ENCODE measurements around the gene MAP1S.

DNA sequence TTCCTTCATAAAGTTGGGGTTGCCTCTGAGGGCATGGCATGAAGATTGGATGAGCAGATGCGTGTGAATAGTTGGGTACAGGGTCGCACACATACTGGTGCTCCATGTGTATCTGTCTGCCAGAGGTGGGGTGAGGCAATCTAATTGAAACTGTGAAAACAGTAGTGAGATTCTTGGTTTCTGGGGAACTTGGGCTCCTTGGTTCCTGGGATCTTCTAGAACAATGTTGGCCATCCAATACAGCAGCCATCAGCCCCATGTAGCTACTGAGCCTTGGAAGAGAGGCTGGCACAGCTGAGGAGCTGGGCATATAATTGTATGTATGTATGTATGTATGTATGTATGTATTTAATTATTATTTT, 32.6 kb downstream of the MAP1S start:
- TF ChIP-seq, protein P1, sequence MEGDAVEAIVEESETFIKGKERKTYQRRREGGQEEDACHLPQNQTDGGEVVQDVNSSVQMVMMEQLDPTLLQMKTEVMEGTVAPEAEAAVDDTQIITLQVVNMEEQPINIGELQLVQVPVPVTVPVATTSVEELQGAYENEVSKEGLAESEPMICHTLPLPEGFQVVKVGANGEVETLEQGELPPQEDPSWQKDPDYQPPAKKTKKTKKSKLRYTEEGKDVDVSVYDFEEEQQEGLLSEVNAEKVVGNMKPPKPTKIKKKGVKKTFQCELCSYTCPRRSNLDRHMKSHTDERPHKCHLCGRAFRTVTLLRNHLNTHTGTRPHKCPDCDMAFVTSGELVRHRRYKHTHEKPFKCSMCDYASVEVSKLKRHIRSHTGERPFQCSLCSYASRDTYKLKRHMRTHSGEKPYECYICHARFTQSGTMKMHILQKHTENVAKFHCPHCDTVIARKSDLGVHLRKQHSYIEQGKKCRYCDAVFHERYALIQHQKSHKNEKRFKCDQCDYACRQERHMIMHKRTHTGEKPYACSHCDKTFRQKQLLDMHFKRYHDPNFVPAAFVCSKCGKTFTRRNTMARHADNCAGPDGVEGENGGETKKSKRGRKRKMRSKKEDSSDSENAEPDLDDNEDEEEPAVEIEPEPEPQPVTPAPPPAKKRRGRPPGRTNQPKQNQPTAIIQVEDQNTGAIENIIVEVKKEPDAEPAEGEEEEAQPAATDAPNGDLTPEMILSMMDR (conservative IDR thresholded peaks at IDR 0.05 in 1 of 2, IDR thresholded peaks at IDR 0.05 in 1 of 2; ENCODE audit: low read depth in 1 of 2, low read length in 2 of 2), result no peak
- no peak for TF ChIP-seq EZH2 (IDR thresholded peaks at IDR 0.05; ENCODE audit: low read length, missing control alignments)

Measured in fibroblast of lung (primary cell).